GM21526 (cell line): ENCODE results near the gene SDC4.

ENCODE experiments used
- ATAC-seq: cut with Tn5 transposase; IDR thresholded peaks from one replicate; pipeline ENCODE4 v1.9.1; 2021; ENCODE audit warnings: moderate library complexity; ENCODE audit not compliant: unreplicated experiment, low FRiP score

Gene SDC4

GRCh38 chr20:45322952-45323383 lies 25.3 kb downstream of the SDC4 start:
- ATAC-seq, result no peak

GRCh38 chr20:45320948-45321595 lies 27.2 kb downstream of the SDC4 start:
- no peak for ATAC-seq

GRCh38 chr20:45318948-45319347 lies 29.3 kb downstream of the SDC4 start:
- ATAC-seq, result no peak

- no peak for ATAC-seq
These were observed 29.8 kb downstream of the SDC4 start for GRCh38 chr20:45318386-45318939.

GRCh38 chr20:45317826-45318225 lies 30.4 kb downstream of the SDC4 start:
- ATAC-seq, result no peak

- ATAC-seq, result no peak
These were observed 31.8 kb downstream of the SDC4 start for GRCh38 chr20:45316150-45317080.

- ATAC-seq, result no peak
These were observed 32.6 kb downstream of the SDC4 start for GRCh38 chr20:45315672-45316071.

- ATAC-seq, result no peak
These were observed 34.3 kb downstream of the SDC4 start for GRCh38 chr20:45313943-45314342.

GRCh38 chr20:45313065-45313695 lies 35.0 kb downstream of the SDC4 start:
- ATAC-seq, result no peak

- no peak for ATAC-seq
These were observed 36.0 kb downstream of the SDC4 start for GRCh38 chr20:45312241-45312640.

- no peak for ATAC-seq
These were observed 36.5 kb downstream of the SDC4 start for GRCh38 chr20:45311589-45312211.

- ATAC-seq, result no peak
These were observed 39.1 kb downstream of the SDC4 start for GRCh38 chr20:45309075-45309474.

- no peak for ATAC-seq
These were observed 40.0 kb downstream of the SDC4 start, which contains the start of gene MATN4 for GRCh38 chr20:45308117-45308778. Gene MATN4, minus strand, starts transcription at chr20:45308299. Its CDS starts 2,717 bp downstream, at chr20:45305582.

- no peak for ATAC-seq
These were observed 41.1 kb downstream of the SDC4 start for GRCh38 chr20:45307076-45307640.

- ATAC-seq, result no peak
These were observed 41.7 kb downstream of the SDC4 start, which contains the start of gene RBPJL for GRCh38 chr20:45306431-45306982. Gene RBPJL, plus strand, starts transcription at chr20:45306840. Its CDS starts 83 bp downstream, at chr20:45306923.

- no peak for ATAC-seq
These were observed 43.0 kb downstream of the SDC4 start for GRCh38 chr20:45305262-45305661.

- no peak for ATAC-seq
These were observed 43.7 kb downstream of the SDC4 start for GRCh38 chr20:45304464-45304999.

- ATAC-seq, result no peak
These were observed 44.4 kb downstream of the SDC4 start for GRCh38 chr20:45303586-45304463.
